GM10266 (cell line): ENCODE data around the gene CCDC3.

Source experiments
- DNase-seq: peaks from one replicate; pipeline ENCODE4 v3.0.0; 2012; ENCODE audit errors: extremely low spot score
- TF ChIP-seq, protein P1 (sequence below): IDR thresholded peaks from 2 replicates; pipeline ENCODE4 v1.5.1; 2012; ENCODE audit warnings: mild to moderate bottlenecking, low read depth; ENCODE audit not compliant: control insufficient read depth, insufficient read depth; ENCODE audit errors: missing control alignments

The CCDC3 gene

DNA sequence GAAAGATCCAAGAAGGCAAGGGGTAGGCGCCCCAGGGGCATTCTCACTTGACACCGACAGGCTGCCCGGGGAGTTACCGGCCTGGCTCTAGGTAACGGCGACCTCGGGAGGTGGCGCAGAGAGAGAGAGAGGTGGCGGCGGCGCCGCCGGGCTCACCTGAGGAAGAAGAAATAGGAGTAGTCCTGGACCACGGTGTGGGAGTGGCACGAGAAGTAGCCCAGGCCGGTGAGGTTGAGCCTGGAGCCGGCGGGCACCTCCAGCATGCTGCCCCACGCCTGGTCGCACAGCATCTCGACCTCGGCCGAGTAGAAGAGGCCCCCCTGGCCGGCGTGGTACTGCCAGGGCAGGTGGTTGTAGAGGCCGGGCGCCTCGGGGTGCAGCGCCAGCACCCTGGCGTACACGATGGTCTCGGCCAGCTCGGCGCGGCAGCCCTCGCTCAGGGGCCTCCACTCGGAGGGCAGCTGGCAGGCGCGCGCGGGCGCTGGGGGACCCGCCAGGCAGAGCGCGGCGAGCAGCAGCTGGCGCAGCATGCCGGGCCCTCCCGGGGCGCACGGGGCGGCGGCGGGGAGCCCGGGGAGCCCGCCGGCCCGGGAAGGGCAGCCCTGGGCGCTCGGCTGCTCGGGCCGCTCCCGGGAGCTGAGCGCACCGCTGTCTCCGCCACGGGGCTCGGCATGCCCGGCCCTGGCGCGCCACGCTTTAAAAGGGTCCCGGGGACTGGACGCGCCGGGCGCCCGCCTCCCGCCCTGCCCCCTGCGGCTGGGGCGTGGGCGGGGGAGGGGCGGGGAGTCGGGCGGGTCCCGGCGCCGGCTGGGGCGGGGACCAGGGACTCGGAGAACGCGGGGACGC, at the start of gene CCDC3:
TSS of gene CCDC3 (minus strand) at position 673 of the 846 bp plus-strand sequence. CDS start at position 530, 143 bp downstream.
- TF ChIP-seq, protein P1, sequence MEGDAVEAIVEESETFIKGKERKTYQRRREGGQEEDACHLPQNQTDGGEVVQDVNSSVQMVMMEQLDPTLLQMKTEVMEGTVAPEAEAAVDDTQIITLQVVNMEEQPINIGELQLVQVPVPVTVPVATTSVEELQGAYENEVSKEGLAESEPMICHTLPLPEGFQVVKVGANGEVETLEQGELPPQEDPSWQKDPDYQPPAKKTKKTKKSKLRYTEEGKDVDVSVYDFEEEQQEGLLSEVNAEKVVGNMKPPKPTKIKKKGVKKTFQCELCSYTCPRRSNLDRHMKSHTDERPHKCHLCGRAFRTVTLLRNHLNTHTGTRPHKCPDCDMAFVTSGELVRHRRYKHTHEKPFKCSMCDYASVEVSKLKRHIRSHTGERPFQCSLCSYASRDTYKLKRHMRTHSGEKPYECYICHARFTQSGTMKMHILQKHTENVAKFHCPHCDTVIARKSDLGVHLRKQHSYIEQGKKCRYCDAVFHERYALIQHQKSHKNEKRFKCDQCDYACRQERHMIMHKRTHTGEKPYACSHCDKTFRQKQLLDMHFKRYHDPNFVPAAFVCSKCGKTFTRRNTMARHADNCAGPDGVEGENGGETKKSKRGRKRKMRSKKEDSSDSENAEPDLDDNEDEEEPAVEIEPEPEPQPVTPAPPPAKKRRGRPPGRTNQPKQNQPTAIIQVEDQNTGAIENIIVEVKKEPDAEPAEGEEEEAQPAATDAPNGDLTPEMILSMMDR: no peak
- peak; percentile 53 for DNase-seq

DNA sequence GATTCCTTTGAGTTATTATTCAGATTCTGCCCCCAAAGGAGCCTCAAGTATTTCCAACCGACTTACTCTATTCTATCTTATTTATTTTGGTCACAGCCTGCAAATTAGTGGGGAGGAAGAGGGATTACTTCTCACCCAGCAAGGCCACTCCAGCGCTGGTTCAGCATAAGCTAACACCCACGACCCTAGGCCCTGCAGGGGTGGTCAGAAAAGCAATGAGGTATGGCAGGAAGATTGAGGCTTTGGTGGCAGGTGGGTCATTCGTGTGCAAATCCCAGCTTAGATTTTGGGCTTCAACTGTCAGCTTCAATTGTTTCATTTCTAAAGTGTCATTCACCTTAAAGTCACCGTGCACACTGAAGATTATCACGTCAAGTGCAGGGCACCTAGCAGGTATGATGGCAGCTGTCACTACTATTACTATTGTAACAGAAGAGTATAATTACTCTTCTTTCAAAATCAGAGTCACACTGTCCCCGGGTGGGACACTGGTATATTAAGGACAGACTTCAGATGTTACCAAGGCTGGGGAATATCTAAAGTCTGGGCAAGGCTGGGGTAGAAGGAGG, 49.7 kb upstream of the CCDC3 start:
- DNase-seq: no peak
- TF ChIP-seq, protein P1: no peak

DNA sequence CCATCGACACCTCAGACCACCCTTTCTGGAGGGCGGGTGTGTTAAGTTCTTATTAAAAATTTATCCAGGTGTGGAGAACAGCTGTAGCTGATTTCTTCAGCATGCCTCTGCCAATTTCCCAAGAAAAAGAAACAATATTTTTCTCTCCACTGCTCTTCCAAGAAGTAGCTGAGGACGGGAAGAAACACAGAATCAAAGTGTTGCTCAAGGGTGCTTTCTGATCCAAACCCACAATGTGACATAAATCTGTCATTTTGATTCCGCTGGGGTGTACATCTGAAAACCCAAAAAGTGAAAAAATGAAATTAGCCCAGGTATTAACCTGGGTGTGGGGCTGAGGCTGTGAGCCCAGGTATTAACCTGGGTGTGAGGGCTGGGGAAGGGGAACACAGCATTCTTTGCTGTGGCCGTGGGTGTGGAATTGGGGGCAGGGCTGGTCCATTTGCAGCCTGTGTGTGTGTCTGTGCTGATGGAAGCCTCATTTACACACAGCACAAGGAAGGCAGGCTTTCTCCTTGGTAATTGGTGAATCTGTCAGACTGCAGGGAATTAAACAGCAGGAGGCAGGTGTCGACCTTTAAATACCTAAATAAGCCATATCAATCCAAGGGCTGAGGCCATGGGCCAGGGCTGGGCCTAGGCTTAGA, 48.4 kb upstream of the CCDC3 start:
- no peak for DNase-seq
- TF ChIP-seq, protein P1: no peak

DNA sequence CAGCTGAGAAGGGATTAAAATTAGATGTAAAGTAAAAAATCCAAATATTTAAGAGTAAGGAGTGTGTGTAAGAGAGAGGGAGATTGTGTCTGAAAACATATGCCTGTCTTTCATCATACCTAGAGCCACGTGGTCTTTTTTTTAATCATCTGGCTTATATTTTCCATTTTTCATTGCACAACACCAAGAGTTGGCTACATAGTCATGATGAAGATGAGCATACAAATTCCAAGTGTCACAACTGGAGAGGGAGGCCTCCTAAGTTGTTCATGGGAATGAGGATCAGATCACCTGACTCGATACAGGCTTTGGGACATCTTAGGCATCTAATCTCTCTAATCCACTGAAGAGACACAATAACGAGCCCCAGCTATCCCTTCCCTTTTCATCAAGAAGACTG, 47.2 kb upstream of the CCDC3 start:
- TF ChIP-seq, protein P1: no peak

DNA sequence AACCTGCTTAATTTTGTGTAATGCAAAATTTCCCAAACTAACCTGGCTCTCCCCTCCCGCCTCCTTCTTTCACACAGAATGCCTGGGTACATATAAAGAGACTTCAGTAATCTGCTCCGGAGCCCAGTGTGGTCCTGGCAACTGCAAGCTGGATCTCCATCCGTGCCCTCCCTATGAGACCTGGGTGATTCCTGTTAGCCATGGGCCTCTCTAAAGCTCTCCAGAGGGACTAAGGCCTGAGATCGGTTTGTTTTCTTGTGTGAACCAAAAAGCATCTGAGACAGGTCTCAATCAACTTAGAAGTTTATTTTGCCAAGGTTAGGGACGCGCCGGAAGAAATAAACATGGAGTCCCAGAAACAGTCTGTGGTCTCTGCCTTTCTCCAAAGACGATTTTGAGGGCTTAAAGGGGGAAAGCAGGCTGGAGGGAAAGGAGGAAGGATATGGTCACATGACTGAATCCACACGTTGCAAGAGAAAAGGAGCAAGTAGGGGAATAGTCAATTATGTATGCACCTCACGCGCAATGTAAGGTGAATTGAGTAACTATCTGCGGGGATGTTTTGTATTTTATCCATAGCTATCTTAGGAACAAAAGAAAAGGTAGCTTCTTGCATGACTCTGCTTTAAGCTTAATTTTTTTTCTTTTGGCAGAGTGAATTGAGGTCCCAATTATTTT, 46.2 kb upstream of the CCDC3 start:
- no peak for DNase-seq
- TF ChIP-seq, protein P1: no peak

More for the DNA sequence above, 47.2 kb upstream of the CCDC3 start:
- DNase-seq: no peak

DNA sequence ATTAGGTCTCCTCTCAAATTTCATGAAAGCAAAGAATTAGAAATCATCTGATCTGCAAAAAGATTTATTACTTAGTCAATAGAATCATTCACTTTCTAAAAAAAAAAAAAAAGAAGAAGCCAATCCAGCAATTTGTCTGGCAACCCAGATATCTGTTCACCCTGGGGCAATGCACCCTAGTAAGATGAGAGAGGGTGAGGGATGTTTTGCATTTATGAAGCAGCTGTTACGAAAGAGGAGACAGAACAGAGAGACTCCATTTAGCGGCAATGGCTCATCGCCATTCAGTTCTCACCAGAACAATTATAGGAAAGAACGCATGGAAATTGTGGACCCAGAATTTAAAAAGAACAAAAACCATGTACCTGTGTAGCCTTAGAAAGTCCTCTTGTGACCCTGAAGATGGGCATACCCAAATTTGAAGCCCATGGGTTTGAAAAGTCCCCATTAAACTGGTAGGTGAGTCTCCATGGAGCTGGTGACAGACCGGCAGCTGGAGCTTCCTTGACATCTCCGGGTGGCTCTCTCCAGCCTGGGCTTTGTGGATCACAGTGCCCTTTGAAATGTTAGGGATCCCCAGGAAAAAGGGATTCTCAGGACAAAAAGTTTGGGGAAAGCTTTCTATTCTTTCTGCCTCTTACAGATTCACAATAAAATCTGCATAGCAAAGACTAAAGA, 45.5 kb upstream of the CCDC3 start:
- TF ChIP-seq, protein P1: no peak
- DNase-seq: no peak
